H1 (cell line): ENCODE results near the gene BABAM2. TPM values are rescaled to one million over a fixed set of nuclear protein-coding genes. Genes with fewer than 3 reads are reported as not detected.
A peak's percentile ranks its signal among the peaks of the same experiment; 100 is the strongest.

Experiments used
- CTCF ChIA-PET: fragments of 300-600 bp; sonication (Branson Sonifier 250); formaldehyde crosslinking; loops from one replicate; lab custom pipeline; 2021; ENCODE audit not compliant: partially characterized antibody; lab: Charles Lee
- POLR2A ChIA-PET: fragments of 300-600 bp; sonication (Branson Sonifier 250); formaldehyde crosslinking; loops from one replicate; lab custom pipeline; 2021; ENCODE audit warnings: inconsistent platforms; ENCODE audit not compliant: partially characterized antibody; lab: Charles Lee
- DNase-seq, 2 experiments: peaks; one replicate each; pipeline versions ENCODE4 v3.0.0 to v3.0.0-alpha.2; 2010 to 2022; ENCODE audit warnings: low spot score in 2 of 2, low read depth in 1 of 2, mixed read lengths in 1 of 2
- FAIRE-seq: peaks from 2 replicates; lab custom pipeline; 2011; peaks lifted over from hg19 to GRCh38; lab: Jason Lieb, UNC
- H2AFZ ChIP-seq: 2 replicates; pipeline ENCODE4 v1.8.1; 2012; ENCODE audit warnings: low read length, inconsistent platforms
- H2AK5ac ChIP-seq: 2 replicates; pipeline ENCODE4 v1.6.1; 2013; ENCODE audit warnings: low read depth, low read length
- H2BK120ac ChIP-seq: replicated peaks from 2 replicates; pipeline ENCODE3; 2013; ENCODE audit warnings: low read depth, low read length, inconsistent platforms
- H2BK12ac ChIP-seq: 2 replicates; pipeline ENCODE4 v1.6.1; 2013; ENCODE audit warnings: low read depth, low read length
- H2BK15ac ChIP-seq: 2 replicates; pipeline ENCODE4 v1.6.1; 2013; ENCODE audit warnings: low read length
- H2BK20ac ChIP-seq: 2 replicates; pipeline ENCODE4 v1.6.1; 2013; ENCODE audit warnings: low read length
- H2BK5ac ChIP-seq: 2 replicates; pipeline ENCODE4 v1.6.1; 2013; ENCODE audit warnings: low read depth, low read length
- H3K14ac ChIP-seq: 2 replicates; pipeline ENCODE4 v1.6.1; 2013; ENCODE audit warnings: inconsistent platforms; ENCODE audit not compliant: insufficient read length
- H3K18ac ChIP-seq: 2 replicates; pipeline ENCODE4 v1.6.1; 2013; ENCODE audit warnings: low read length; ENCODE audit errors: extremely low read depth
- H3K23ac ChIP-seq: 2 replicates; pipeline ENCODE4 v1.6.1; 2013; ENCODE audit warnings: inconsistent platforms; ENCODE audit not compliant: insufficient read length
- H3K23me2 ChIP-seq: 2 replicates; pipeline ENCODE4 v1.6.1; 2013; ENCODE audit warnings: low read depth, low read length
- H3K27ac ChIP-seq: 2 replicates; pipeline ENCODE4 v1.6.1; 2011; ENCODE audit warnings: low read depth, low read length, inconsistent platforms
- H3K27me3 ChIP-seq, 4 experiments: replicated peaks in 1 of 4; 1 replicate in 1 of 4; 2 replicates in 3 of 4; pipeline versions ENCODE4 v1.6.1 to v1.8.1; 2011 to 2013; ENCODE audit warnings: low read length in 3 of 4, mild to moderate bottlenecking in 3 of 4, inconsistent platforms in 2 of 4, mixed read lengths in 2 of 4, moderate library complexity in 1 of 4; ENCODE audit not compliant: control insufficient read depth in 3 of 4, insufficient read depth in 3 of 4; ENCODE audit errors: extremely low read depth in 1 of 4
- H3K36me3 ChIP-seq, 4 experiments: 2 replicates each; pipeline versions ENCODE4 v1.6.1 to v1.8.1; 2011 to 2013; ENCODE audit warnings: mild to moderate bottlenecking in 4 of 4, low read length in 3 of 4, moderate library complexity in 2 of 4, control low read depth in 1 of 4, inconsistent platforms in 1 of 4; ENCODE audit not compliant: insufficient read depth in 4 of 4, control insufficient read depth in 2 of 4
- H3K4ac ChIP-seq: replicated peaks from 2 replicates; pipeline ENCODE3; 2013; ENCODE audit warnings: low read length, low read depth, mixed read lengths, inconsistent platforms; ENCODE audit not compliant: insufficient read length
- H3K4me1 ChIP-seq, 4 experiments: replicated peaks in 1 of 4; 1 replicate in 1 of 4; 2 replicates in 3 of 4; pipeline versions ENCODE4 v1.6.1 to v1.8.1; 2011 to 2013; ENCODE audit warnings: low read length in 3 of 4, inconsistent platforms in 2 of 4, mixed read lengths in 1 of 4; ENCODE audit not compliant: insufficient read depth in 4 of 4, control insufficient read depth in 3 of 4
- H3K4me2 ChIP-seq, 2 experiments: 2 replicates each; pipeline versions ENCODE4 v1.6.1 to v1.8.1; 2011 to 2013; ENCODE audit warnings: low read depth in 2 of 2, low read length in 2 of 2, control low read depth in 1 of 2, inconsistent platforms in 1 of 2, mild to moderate bottlenecking in 1 of 2; ENCODE audit not compliant: insufficient read depth in 1 of 2
- H3K4me3 ChIP-seq, 4 experiments: fragments of 200-600, 300-600 bp in 1 of 4; sonication (generic), shearing (Covaris generic), sonication (Bioruptor Twin) in 1 of 4; 2 replicates each; pipeline versions ENCODE4 v1.5.1 to v1.8.1; 2011 to 2016; ENCODE audit warnings: low read length in 4 of 4, low read depth in 3 of 4, control low read depth in 2 of 4, inconsistent platforms in 2 of 4, mild to moderate bottlenecking in 2 of 4, mixed read lengths in 1 of 4, moderate library complexity in 1 of 4; ENCODE audit not compliant: insufficient read depth in 2 of 4; ENCODE audit errors: extremely low read depth in 1 of 4
- H3K56ac ChIP-seq: replicated peaks from 2 replicates; pipeline ENCODE3; 2013; ENCODE audit warnings: low read depth, mild to moderate bottlenecking, mixed read lengths, low read length, inconsistent platforms; ENCODE audit not compliant: insufficient read length
- H3K79me1 ChIP-seq: 2 replicates; pipeline ENCODE4 v1.6.1; 2013; ENCODE audit warnings: low read depth, low read length, control low read depth
- H3K79me2 ChIP-seq, 2 experiments: 2 replicates each; pipeline versions ENCODE4 v1.6.1 to v1.8.1; 2012 to 2013; ENCODE audit warnings: low read length in 2 of 2, mild to moderate bottlenecking in 2 of 2, inconsistent platforms in 1 of 2; ENCODE audit not compliant: insufficient read depth in 2 of 2, control insufficient read depth in 1 of 2
- H3K9ac ChIP-seq, 4 experiments: replicated peaks in 1 of 4; 1 replicate in 1 of 4; 2 replicates in 3 of 4; pipeline versions ENCODE4 v1.6.1 to v1.8.1; 2011 to 2013; ENCODE audit warnings: low read depth in 3 of 4, low read length in 3 of 4, control low read depth in 2 of 4, mild to moderate bottlenecking in 2 of 4, moderate library complexity in 2 of 4, inconsistent platforms in 1 of 4; ENCODE audit errors: extremely low read depth in 1 of 4
- H3K9me3 ChIP-seq, 2 experiments: 2 replicates each; pipeline versions ENCODE4 v1.6.1 to v1.8.1; 2012 to 2013; ENCODE audit warnings: mild to moderate bottlenecking in 2 of 2, moderate library complexity in 2 of 2, control low read depth in 1 of 2, inconsistent platforms in 1 of 2, low read depth in 1 of 2, low read length in 1 of 2, mixed read lengths in 1 of 2; ENCODE audit not compliant: insufficient read depth in 2 of 2
- H4K20me1 ChIP-seq, 2 experiments: replicated peaks in 1 of 2; 2 replicates each; pipeline versions ENCODE3 to v1.8.1; 2011 to 2013; ENCODE audit warnings: inconsistent platforms in 2 of 2, low read length in 2 of 2, mild to moderate bottlenecking in 1 of 2; ENCODE audit not compliant: insufficient read depth in 2 of 2, control insufficient read depth in 1 of 2
- H4K5ac ChIP-seq: 2 replicates; pipeline ENCODE4 v1.6.1; 2013; ENCODE audit warnings: low read length, low read depth, mixed read lengths, inconsistent platforms; ENCODE audit not compliant: insufficient read length
- H4K8ac ChIP-seq: 2 replicates; pipeline ENCODE4 v1.8.0; 2013; ENCODE audit warnings: mild to moderate bottlenecking, moderate library complexity, low read length, inconsistent platforms; ENCODE audit not compliant: insufficient read depth; ENCODE audit errors: extremely low read depth
- H4K91ac ChIP-seq: replicated peaks from 2 replicates; pipeline ENCODE3; 2013; ENCODE audit warnings: low read length, mixed read lengths, inconsistent platforms; ENCODE audit not compliant: insufficient read length
- BRCA1 ChIP-seq: IDR thresholded peaks from 2 replicates; pipeline ENCODE4 v1.6.1; 2012; ENCODE audit warnings: low read depth, low read length, improper control_type of control experiment
- CHD2 ChIP-seq: IDR thresholded peaks from 2 replicates; pipeline ENCODE4 v1.6.1; 2012; ENCODE audit warnings: low read length, improper control_type of control experiment
- CTBP2 ChIP-seq: IDR thresholded peaks from 2 replicates; pipeline ENCODE4 v1.7.0; 2011; ENCODE audit warnings: borderline replicate concordance, mild to moderate bottlenecking, moderate library complexity, mixed read lengths, low read length; ENCODE audit not compliant: insufficient read depth, insufficient read length
- GABPA ChIP-seq: IDR thresholded peaks from 2 replicates; pipeline ENCODE4 v1.6.1; 2011; ENCODE audit warnings: mild to moderate bottlenecking, low read length, moderate library complexity, borderline replicate concordance; ENCODE audit not compliant: insufficient read depth
- JUN ChIP-seq: IDR thresholded peaks from 2 replicates; pipeline ENCODE4 v1.6.1; 2011; ENCODE audit warnings: low read depth, mild to moderate bottlenecking, improper control_type of control experiment, low read length
- RAD21 ChIP-seq, 2 experiments: IDR thresholded peaks in 1 of 2; conservative IDR thresholded peaks in 1 of 2; 2 replicates each; pipeline ENCODE4 v1.6.1; 2011; ENCODE audit warnings: low read depth in 2 of 2, low read length in 2 of 2, improper control_type of control experiment in 1 of 2, inconsistent platforms in 1 of 2, mild to moderate bottlenecking in 1 of 2, moderate library complexity in 1 of 2
- SRF ChIP-seq: IDR thresholded peaks from 2 replicates; pipeline ENCODE4 v1.6.1; 2011; ENCODE audit warnings: mild to moderate bottlenecking, low read depth, low read length, moderate library complexity
- WGBS, 2 experiments: shearing (Covaris generic) in 1 of 2; methylation state at CpG; one replicate each; pipeline versions ENCODE4 v1.1.6 to v1.1.7; 2013 to 2015; ENCODE audit warnings: low lambda C conversion rate in 2 of 2, mixed read lengths in 2 of 2, inconsistent platforms in 1 of 2, low coverage in 1 of 2, missing lambda C conversion rate in 1 of 2; ENCODE audit not compliant: insufficient replicate concordance in 2 of 2, insufficient coverage in 1 of 2, insufficient read length in 1 of 2; ENCODE audit errors: extremely low coverage in 1 of 2, missing lambda C conversion rate in 1 of 2; 5-methylcytosine and 5-hydroxymethylcytosine counted together
- polyA plus RNA-seq, 7 experiments: library from polyadenylated mRNA; depleted of rRNA in 3 of 7; stranded (reverse) in 5 of 7; unstranded in 2 of 7; fragments of >200 nt in 5 of 7; fragments of 200-250 nt in 2 of 7; gene quantifications; 1 replicate in 5 of 7; 2 replicates in 1 of 7; 4 replicates in 1 of 7; pipeline versions ENCODE4 v1.2.1 to v1.2.3, GENCODE V29; 2011 to 2013; ENCODE audit warnings: missing spikeins in 2 of 7, mixed read lengths in 2 of 7
- total RNA-seq: library from RNA; stranded (reverse); fragmentation: NEBNext Ultra II Directional; extraction: Animal tissue kit (Norgen Biotek cat#: 25700); gene quantifications from 2 replicates; pipeline ENCODE4 v1.2.1, GENCODE V29; 2021
- TF ChIP-seq, protein P1 (sequence below): IDR thresholded peaks from 2 replicates; pipeline ENCODE4 v1.6.1; 2012; ENCODE audit warnings: low read length, inconsistent platforms

Gene BABAM2
- total and polyA plus RNA-seq, 2 of the 8 experiments (the other 6 are each of a cell fraction or from before 2014, with no cell fraction given), result 15.8 to 20.9 TPM

GRCh38 chr2:28340312-28341202, 450.0 kb downstream of the BABAM2 start:
- Histone ChIP-seq H3K56ac (no peak overlapping the region), H3K4ac (no peak overlapping the region), H2BK20ac (no peak overlapping the region), H3K9ac (no peak overlapping the region; a peak in 1 of 7 replicates), H2AFZ (no peak overlapping the region), H3K4me2 (no peak overlapping the region), H4K91ac (no peak overlapping the region), H3K23ac (no peak overlapping the region), H3K79me1 (no peaks in the 10 kb centered on the region), H2BK120ac (no peak overlapping the region), H3K23me2 (no peaks in the 10 kb centered on the region), H3K79me2 (no peaks in the 10 kb centered on the region), H2AK5ac (no peak overlapping the region), H2BK5ac (no peak overlapping the region), H3K27ac (no peak overlapping the region), H3K9me3 (no peaks in the 10 kb centered on the region), H4K5ac (no peak overlapping the region), H3K36me3 (no peaks in the 10 kb centered on the region), H4K8ac (no peak overlapping the region), H2BK12ac (no peak overlapping the region), H3K4me3 (no peak overlapping the region), H2BK15ac (no peak overlapping the region), H3K18ac (no peak overlapping the region), H3K4me1 (peaks cover 3 to 7% (median 5%) of the 10 kb centered on the region in 4 experiments; a peak in 6 of 7 replicates), H4K20me1 (no peaks in the 10 kb centered on the region), H3K14ac (no peak overlapping the region), H3K27me3 (no peaks in the 10 kb centered on the region)
- ChIA-PET CTCF (interaction anchor here (0.8 to 4.1 kb wide), 18 partner anchors 8 to 185 kb away, joined by 3 to 14 read pairs (median 4); no protein-coding TSS in a partner anchor), POLR2A (no interaction called here)
- WGBS, 2 experiments, result 84 to 100% methylated on average over 1 to 15 of the region's 15 CpGs
- DNase-seq (no peak), FAIRE-seq (no peak)
- TF ChIP-seq CTBP2 (no peak), CHD2 (no peak), JUN (no peak), RAD21 (IDR thresholded peaks at IDR 0.05 in 1 of 2, conservative IDR thresholded peaks at IDR 0.05 in 1 of 2; ENCODE audit: low read depth in 2 of 2, low read length in 2 of 2) (peak; percentile 40 to 63), GABPA (no peak), BRCA1 (no peak), SRF (no peak)
- TF ChIP-seq, protein P1, sequence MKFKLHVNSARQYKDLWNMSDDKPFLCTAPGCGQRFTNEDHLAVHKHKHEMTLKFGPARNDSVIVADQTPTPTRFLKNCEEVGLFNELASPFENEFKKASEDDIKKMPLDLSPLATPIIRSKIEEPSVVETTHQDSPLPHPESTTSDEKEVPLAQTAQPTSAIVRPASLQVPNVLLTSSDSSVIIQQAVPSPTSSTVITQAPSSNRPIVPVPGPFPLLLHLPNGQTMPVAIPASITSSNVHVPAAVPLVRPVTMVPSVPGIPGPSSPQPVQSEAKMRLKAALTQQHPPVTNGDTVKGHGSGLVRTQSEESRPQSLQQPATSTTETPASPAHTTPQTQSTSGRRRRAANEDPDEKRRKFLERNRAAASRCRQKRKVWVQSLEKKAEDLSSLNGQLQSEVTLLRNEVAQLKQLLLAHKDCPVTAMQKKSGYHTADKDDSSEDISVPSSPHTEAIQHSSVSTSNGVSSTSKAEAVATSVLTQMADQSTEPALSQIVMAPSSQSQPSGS, result no peak
